ENCODE results near the gene NFIA. TPM values are rescaled to one million over a fixed set of nuclear protein-coding genes. Genes with fewer than 3 reads are reported as not detected.

NFIA gene
- total and polyA plus RNA-seq, 2 donors (not counting 1 experiment from before 2014, with no cell fraction given) = 0.28 to 0.54 TPM

GRCh38 chr1:61090546-61091202 lies 8.3 kb downstream of the NFIA start:
- Histone ChIP-seq H3K27ac (ENCODE audit: low read length in 2 of 2) (no peak overlapping the region), H3K9me3 (ENCODE audit: control extremely low read depth in 1 of 3, control insufficient read depth in 2 of 3, insufficient read depth in 1 of 3, low read length in 2 of 3) (no peaks in the 10 kb centered on the region), H3K79me2 (ENCODE audit: control insufficient read depth, insufficient read depth, low read length) (no peaks in the 10 kb centered on the region), H3K4me1 (ENCODE audit: control insufficient read depth in 2 of 2, insufficient read depth in 2 of 2, low read length in 2 of 2) (no peaks in the 10 kb centered on the region), H3K4me3 (ENCODE audit: control extremely low read depth in 1 of 5, extremely low read depth in 1 of 5, insufficient read depth in 1 of 5, low read depth in 2 of 5, low read length in 4 of 5) (no peak overlapping the region), H2AFZ (ENCODE audit: insufficient read depth, low read depth, low read length, poor library complexity, severe bottlenecking) (no peak overlapping the region), H3K36me3 (replicated peaks in 1 of 2; ENCODE audit: control extremely low read depth in 1 of 2, control insufficient read depth in 1 of 2, extremely low read depth in 1 of 2, insufficient read depth in 2 of 2, low read length in 1 of 2) (no peaks in the 10 kb centered on the region), H3K4me2 (replicated peaks; ENCODE audit: low read depth, low read length, poor library complexity, severe bottlenecking) (no peak overlapping the region), H3K9ac (ENCODE audit: low read length) (no peak overlapping the region), H3K27me3 (replicated peaks in 1 of 4; ENCODE audit: control extremely low read depth in 1 of 4, control insufficient read depth in 3 of 4, insufficient read depth in 4 of 4, low read length in 3 of 4) (peaks cover 0 to 16% (median 0%) of the 10 kb centered on the region in 4 experiments), H4K20me1 (ENCODE audit: control insufficient read depth, insufficient read depth, low read length, poor library complexity, severe bottlenecking) (no peaks in the 10 kb centered on the region)
- no peaks in the 10 kb centered on the region for H3K4me1 Mint-ChIP-seq
- intact Hi-C loops (cut with micrococcal nuclease) = no loop called here
- no peak overlapping the region for H3K27ac Mint-ChIP-seq
- ChIA-PET CTCF (no interaction called here), POLR2A (no interaction called here)
- H3K27me3 Mint-ChIP-seq = peaks cover 26% of the 10 kb centered on the region
- WGBS (ENCODE audit: insufficient coverage) = 96% methylated on average over 5 of the region's 9 CpGs
- ATAC-seq (ENCODE audit: low read depth) = no peak
- no peaks in the 10 kb centered on the region for H3K9me3 Mint-ChIP-seq (ENCODE audit: insufficient read depth)
- no peak for TF ChIP-seq CTCF (IDR thresholded peaks at IDR 0.05)
- no peak for TF ChIP-seq EZH2 (IDR thresholded peaks at IDR 0.05; ENCODE audit: borderline replicate concordance, insufficient read depth, low read depth, low read length, poor library complexity, severe bottlenecking)
- no peak for DNase-seq
- no peak overlapping the region for H3K4me3 Mint-ChIP-seq

GRCh38 chr1:61091455-61091854 lies 9.1 kb downstream of the NFIA start:
- no peaks in the 10 kb centered on the region for H3K4me1 ChIP-seq (ENCODE audit: control insufficient read depth in 2 of 2, insufficient read depth in 2 of 2, low read length in 2 of 2)
- no peak overlapping the region for H3K4me2 ChIP-seq (replicated peaks; ENCODE audit: low read depth, low read length, poor library complexity, severe bottlenecking)
- TF ChIP-seq EZH2 (IDR thresholded peaks at IDR 0.05; ENCODE audit: borderline replicate concordance, insufficient read depth, low read depth, low read length, poor library complexity, severe bottlenecking) = no peak
- TF ChIP-seq CTCF (IDR thresholded peaks at IDR 0.05) = no peak
- H3K9me3 Mint-ChIP-seq (ENCODE audit: insufficient read depth) = no peaks in the 10 kb centered on the region
- no peaks in the 10 kb centered on the region for H3K79me2 ChIP-seq (ENCODE audit: control insufficient read depth, insufficient read depth, low read length)
- peaks cover 25% of the 10 kb centered on the region for H3K27me3 Mint-ChIP-seq
- DNase-seq (no peak), ATAC-seq (ENCODE audit: low read depth) (no peak)
- H3K9me3 ChIP-seq (ENCODE audit: control extremely low read depth in 1 of 3, control insufficient read depth in 2 of 3, insufficient read depth in 1 of 3, low read length in 2 of 3) = no peaks in the 10 kb centered on the region
- no CpG with 5 or more reads among the region's 3 CpGs for WGBS (ENCODE audit: insufficient coverage)
- H3K36me3 ChIP-seq (replicated peaks in 1 of 2; ENCODE audit: control extremely low read depth in 1 of 2, control insufficient read depth in 1 of 2, extremely low read depth in 1 of 2, insufficient read depth in 2 of 2, low read length in 1 of 2) = no peaks in the 10 kb centered on the region
- H3K4me1 Mint-ChIP-seq = no peaks in the 10 kb centered on the region
- H3K9ac ChIP-seq (ENCODE audit: low read length) = no peak overlapping the region
- intact Hi-C loops (cut with micrococcal nuclease) = no loop called here
- H3K4me3 Mint-ChIP-seq = no peak overlapping the region
- H3K27ac ChIP-seq (ENCODE audit: low read length in 2 of 2) = no peak overlapping the region
- ChIA-PET CTCF (no interaction called here), POLR2A (no interaction called here)
- H2AFZ ChIP-seq (ENCODE audit: insufficient read depth, low read depth, low read length, poor library complexity, severe bottlenecking) = no peak overlapping the region
- H3K4me3 ChIP-seq (ENCODE audit: control extremely low read depth in 1 of 5, extremely low read depth in 1 of 5, insufficient read depth in 1 of 5, low read depth in 2 of 5, low read length in 4 of 5) = no peak overlapping the region
- H3K27me3 ChIP-seq (replicated peaks in 1 of 4; ENCODE audit: control extremely low read depth in 1 of 4, control insufficient read depth in 3 of 4, insufficient read depth in 4 of 4, low read length in 3 of 4) = peaks cover 0 to 9% (median 0%) of the 10 kb centered on the region in 4 experiments
- no peak overlapping the region for H3K27ac Mint-ChIP-seq
- no peaks in the 10 kb centered on the region for H4K20me1 ChIP-seq (ENCODE audit: control insufficient read depth, insufficient read depth, low read length, poor library complexity, severe bottlenecking)

All from B cell (primary cell).